CD4-positive, alpha-beta memory T cell (primary cell): ENCODE results near the gene UBE2E2. TPM values are rescaled to one million over a fixed set of nuclear protein-coding genes. Genes with fewer than 3 reads are reported as not detected.

Experiments
- CTCF ChIA-PET: fragments of 350-600 bp; sonication (Branson Sonifier 250); formaldehyde crosslinking; loops from one replicate; lab custom pipeline; 2021; ENCODE audit warnings: inconsistent platforms; ENCODE audit not compliant: partially characterized antibody; lab: Charles Lee
- POLR2A ChIA-PET: fragments of 350-600 bp; sonication (Branson Sonifier 250); formaldehyde crosslinking; loops from one replicate; lab custom pipeline; 2021; ENCODE audit not compliant: partially characterized antibody; lab: Charles Lee
- DNase-seq, 5 donors: peaks; one replicate each; pipeline versions ENCODE4 v3.0.0 to v3.0.0-alpha.2; 2020 to 2022; ENCODE audit warnings: mixed read lengths in 1 of 5
- H3K27ac ChIP-seq: one replicate; pipeline ENCODE4 v1.7.0; 2013; ENCODE audit warnings: low read depth, low read length
- H3K27me3 ChIP-seq: 2 replicates; pipeline ENCODE4 v1.7.0; 2013; ENCODE audit warnings: mild to moderate bottlenecking, low read length, moderate library complexity; ENCODE audit not compliant: insufficient read depth
- H3K36me3 ChIP-seq: 2 replicates; pipeline ENCODE4 v1.7.0; 2013; ENCODE audit warnings: mild to moderate bottlenecking, low read length, moderate library complexity; ENCODE audit not compliant: insufficient read depth
- H3K4me1 ChIP-seq: 2 replicates; pipeline ENCODE4 v1.7.0; 2013; ENCODE audit warnings: mild to moderate bottlenecking, low read length, moderate library complexity; ENCODE audit not compliant: insufficient read depth
- H3K4me3 ChIP-seq, 2 donors: one replicate each; pipeline ENCODE4 v1.7.0; 2013; ENCODE audit warnings: low read length in 2 of 2, mild to moderate bottlenecking in 1 of 2
- H3K9me3 ChIP-seq, 2 donors: one replicate each; pipeline ENCODE4 v1.7.0; 2013; ENCODE audit warnings: low read length in 2 of 2, control low read depth in 1 of 2; ENCODE audit not compliant: control insufficient read depth in 1 of 2
- H3K27ac Mint-ChIP-seq, 7 donors: one replicate each; pipeline ENCODE4 v1.8.0; 2020 to 2021; ENCODE audit warnings: mixed read lengths in 7 of 7, mild to moderate bottlenecking in 6 of 7, inconsistent platforms in 3 of 7, moderate library complexity in 3 of 7
- H3K27me3 Mint-ChIP-seq, 2 donors: one replicate each; pipeline ENCODE4 v1.8.0; 2020 to 2021; ENCODE audit warnings: mixed read lengths in 2 of 2
- H3K36me3 Mint-ChIP-seq, 2 donors: one replicate each; pipeline ENCODE4 v1.8.0; 2020 to 2021; ENCODE audit warnings: mixed read lengths in 2 of 2, inconsistent platforms in 1 of 2, mild to moderate bottlenecking in 1 of 2
- H3K4me1 Mint-ChIP-seq, 4 donors: one replicate each; pipeline ENCODE4 v1.8.0; 2020 to 2021; ENCODE audit warnings: mixed read lengths in 4 of 4, mild to moderate bottlenecking in 1 of 4
- H3K4me3 Mint-ChIP-seq, 8 donors: one replicate each; pipeline ENCODE4 v1.8.0; 2020 to 2021; ENCODE audit warnings: mixed read lengths in 8 of 8, mild to moderate bottlenecking in 7 of 8, moderate library complexity in 6 of 8, inconsistent platforms in 3 of 8
- H3K9me3 Mint-ChIP-seq, 8 donors: one replicate each; pipeline ENCODE4 v1.8.0; 2020 to 2021; ENCODE audit warnings: mixed read lengths in 8 of 8, mild to moderate bottlenecking in 5 of 8, inconsistent platforms in 3 of 8, moderate library complexity in 1 of 8
- intact Hi-C: fragments of 100-400 bp; cut with micrococcal nuclease; formaldehyde crosslinking; loops from one replicate; pipeline ENCODE4 v1.15.1; 2023
- polyA plus RNA-seq, 2 donors: library from polyadenylated mRNA; unstranded; fragments of 300-500 nt; fragmentation: Illumina TruSeq; gene quantifications; one replicate each; pipeline ENCODE4 v1.2.3, GENCODE V29; 2021
- total RNA-seq, 2 experiments: library from RNA; stranded (reverse); gene quantifications; one replicate each; pipeline ENCODE4 v1.2.3, GENCODE V29; 2021

UBE2E2 gene
- total and polyA plus RNA-seq, 4 experiments from 2014 or later: 1.3 to 4.7 (median 3.1) TPM

DNA sequence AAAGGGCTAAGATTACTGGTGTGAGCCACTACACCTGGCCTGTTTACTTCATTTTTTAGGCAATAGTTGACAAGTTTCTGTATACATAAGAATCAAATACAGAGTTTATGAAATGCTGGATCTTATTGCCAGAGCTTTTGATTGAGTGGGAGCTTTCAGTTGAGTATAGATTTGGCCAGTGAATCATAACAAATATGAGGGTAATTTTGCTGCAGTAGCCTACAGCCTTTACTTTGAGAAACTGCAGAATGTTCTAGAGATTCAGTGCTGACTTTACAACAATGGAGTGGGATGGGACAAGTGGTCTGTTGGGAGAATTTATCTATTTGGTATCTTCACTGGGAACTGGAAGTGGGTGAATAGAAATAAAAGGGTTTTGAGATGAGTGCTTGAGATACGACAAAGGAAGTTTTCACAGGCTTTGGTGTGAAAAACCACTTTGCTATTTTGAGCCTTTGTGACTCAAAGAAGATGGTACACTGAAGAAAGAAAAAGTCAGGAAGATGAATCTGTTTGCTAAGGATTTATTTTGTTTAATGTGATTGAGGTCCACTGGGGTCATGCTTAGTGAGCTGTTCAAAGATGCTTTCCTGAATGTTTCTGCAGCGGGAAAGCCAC, 227.8 kb downstream of the UBE2E2 start:
- peaks cover 0 to 4% (median 3%) of the 10 kb centered on the region in 4 donors for H3K4me1 Mint-ChIP-seq
- Histone ChIP-seq H3K9me3 (no peaks in the 10 kb centered on the region), H3K4me1 (no peaks in the 10 kb centered on the region), H3K36me3 (no peaks in the 10 kb centered on the region), H3K27me3 (no peaks in the 10 kb centered on the region), H3K27ac (no peak overlapping the region), H3K4me3 (no peak overlapping the region)
- intact Hi-C loops: no loop called here
- ChIA-PET POLR2A (no interaction called here), CTCF (interaction anchor here (0.6 to 0.7 kb wide), 3 partner anchors 8 to 246 kb away, joined by 3 read pairs; no protein-coding TSS in a partner anchor)
- H3K27ac Mint-ChIP-seq: peak overlapping the region in 1 of 7 donors; percentile 28
- H3K27me3 Mint-ChIP-seq: no peaks in the 10 kb centered on the region
- peaks cover 0 to 5% (median under 1%) of the 10 kb centered on the region in 8 donors for H3K9me3 Mint-ChIP-seq
- no peaks in the 10 kb centered on the region for H3K36me3 Mint-ChIP-seq
- no peak overlapping the region for H3K4me3 Mint-ChIP-seq
- no peak for DNase-seq

DNA sequence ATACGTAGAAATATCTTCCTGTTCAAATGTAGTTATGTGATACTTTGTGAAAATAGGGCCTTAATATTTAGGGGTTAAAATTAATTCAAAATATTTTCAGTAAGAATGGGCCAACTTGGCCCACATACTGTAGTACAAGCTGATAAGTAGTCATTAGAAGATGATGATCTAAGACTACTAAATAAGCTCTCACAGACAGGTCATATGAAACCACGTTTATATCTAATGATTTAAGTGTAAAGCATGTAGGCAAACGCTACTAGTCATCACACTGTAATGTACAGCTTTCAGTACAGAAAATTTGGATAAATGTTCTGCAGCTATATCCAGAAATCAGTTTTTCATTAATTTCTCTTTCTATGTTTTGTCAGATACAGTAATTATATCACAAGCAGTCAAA, 228.6 kb downstream of the UBE2E2 start:
- H3K27ac ChIP-seq: no peak overlapping the region
- ChIA-PET POLR2A (no interaction called here), CTCF (interaction anchor here (0.7 kb wide), 1 partner anchor 9 kb away, joined by 3 read pairs; no protein-coding TSS in a partner anchor)
- no peaks in the 10 kb centered on the region for H3K36me3 ChIP-seq
- no peak overlapping the region for H3K27ac Mint-ChIP-seq
- H3K27me3 Mint-ChIP-seq: no peaks in the 10 kb centered on the region
- peaks cover 0 to 4% (median 3%) of the 10 kb centered on the region in 4 donors for H3K4me1 Mint-ChIP-seq
- H3K4me1 ChIP-seq: no peaks in the 10 kb centered on the region
- no peaks in the 10 kb centered on the region for H3K27me3 ChIP-seq
- DNase-seq: no peak
- H3K36me3 Mint-ChIP-seq: no peaks in the 10 kb centered on the region
- no peak overlapping the region for H3K4me3 Mint-ChIP-seq
- intact Hi-C loops: no loop called here
- H3K4me3 ChIP-seq: no peak overlapping the region
- H3K9me3 ChIP-seq: no peaks in the 10 kb centered on the region
- peaks cover 0 to 5% (median 0%) of the 10 kb centered on the region in 8 donors for H3K9me3 Mint-ChIP-seq

- Mint-ChIP-seq H3K4me3 (no peak overlapping the region), H3K36me3 (no peaks in the 10 kb centered on the region), H3K27ac (no peak overlapping the region), H3K4me1 (peaks cover 2 to 11% (median 5%) of the 10 kb centered on the region in 4 donors), H3K27me3 (no peaks in the 10 kb centered on the region), H3K9me3 (peaks cover 0 to 2% (median 0%) of the 10 kb centered on the region in 8 donors)
- H3K4me3 ChIP-seq: no peak overlapping the region
- CTCF ChIA-PET: no interaction called here
- no peaks in the 10 kb centered on the region for H3K4me1 ChIP-seq
- intact Hi-C loops: no loop called here
- no peak overlapping the region for H3K27ac ChIP-seq
- DNase-seq: no peak
- POLR2A ChIA-PET: no interaction called here
- no peaks in the 10 kb centered on the region for H3K27me3 ChIP-seq
- no peaks in the 10 kb centered on the region for H3K9me3 ChIP-seq
- H3K36me3 ChIP-seq: no peaks in the 10 kb centered on the region
Measured at GRCh38 chr3:23435318-23435717, 232.2 kb downstream of the UBE2E2 start.

GRCh38 chr3:23435904-23436303, 232.8 kb downstream of the UBE2E2 start:
- intact Hi-C loops: no loop called here

GRCh38 chr3:23437484-23438145, 234.5 kb downstream of the UBE2E2 start:
- CTCF ChIA-PET: no interaction called here
- peak overlapping the region in 1 of 8 donors; percentile 23 for H3K4me3 Mint-ChIP-seq
- H3K4me1 Mint-ChIP-seq: peaks cover 3 to 13% (median 12%) of the 10 kb centered on the region in 4 donors
- no peak overlapping the region for H3K27ac Mint-ChIP-seq
- no peaks in the 10 kb centered on the region for H3K27me3 ChIP-seq
- H3K9me3 ChIP-seq: no peaks in the 10 kb centered on the region
- H3K36me3 Mint-ChIP-seq: no peaks in the 10 kb centered on the region
- H3K27ac ChIP-seq: no peak overlapping the region
- H3K9me3 Mint-ChIP-seq: peaks cover 0 to 2% (median 0%) of the 10 kb centered on the region in 8 donors
- H3K36me3 ChIP-seq: no peaks in the 10 kb centered on the region
- intact Hi-C loops: no loop called here
- DNase-seq: no peak
- no peaks in the 10 kb centered on the region for H3K27me3 Mint-ChIP-seq
- no peaks in the 10 kb centered on the region for H3K4me1 ChIP-seq
- POLR2A ChIA-PET: no interaction called here
- H3K4me3 ChIP-seq: no peak overlapping the region

More at GRCh38 chr3:23435904-23436303, 232.8 kb downstream of the UBE2E2 start:
- peaks cover 5 to 14% (median 8%) of the 10 kb centered on the region in 4 donors for H3K4me1 Mint-ChIP-seq
- ChIA-PET CTCF (no interaction called here), POLR2A (no interaction called here)
- H3K4me3 Mint-ChIP-seq: no peak overlapping the region
- H3K27ac Mint-ChIP-seq: no peak overlapping the region
- Histone ChIP-seq H3K9me3 (no peaks in the 10 kb centered on the region), H3K36me3 (no peaks in the 10 kb centered on the region), H3K4me1 (no peaks in the 10 kb centered on the region), H3K27me3 (no peaks in the 10 kb centered on the region), H3K27ac (no peak overlapping the region), H3K4me3 (no peak overlapping the region)
- DNase-seq: peak in 1 of 5 donors; percentile 22
- H3K9me3 Mint-ChIP-seq: peaks cover 0 to 2% (median 0%) of the 10 kb centered on the region in 8 donors
- H3K36me3 Mint-ChIP-seq: no peaks in the 10 kb centered on the region
- no peaks in the 10 kb centered on the region for H3K27me3 Mint-ChIP-seq

DNA sequence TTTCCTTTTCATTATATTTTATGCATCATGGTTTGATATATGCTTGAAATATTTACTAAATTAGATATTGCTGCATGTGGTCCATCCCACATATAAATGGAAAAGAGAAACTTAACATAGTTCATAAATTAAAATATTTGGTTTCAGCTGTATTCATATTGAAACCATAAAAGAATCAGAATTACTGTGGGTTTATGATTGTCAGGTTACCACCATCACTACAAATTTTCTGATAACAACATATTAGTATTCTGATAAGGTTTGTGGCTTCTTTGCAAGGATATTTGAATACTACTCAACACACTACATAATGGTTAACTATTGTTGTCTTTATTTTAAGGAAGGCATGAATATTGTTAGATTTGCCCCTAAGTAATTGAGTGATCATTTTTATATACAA, 235.5 kb downstream of the UBE2E2 start:
- no peak overlapping the region for H3K27ac ChIP-seq
- DNase-seq: no peak
- peaks cover 9 to 19% (median 18%) of the 10 kb centered on the region in 4 donors for H3K4me1 Mint-ChIP-seq
- intact Hi-C loops: no loop called here
- POLR2A ChIA-PET: no interaction called here
- H3K4me1 ChIP-seq: peaks cover 7% of the 10 kb centered on the region
- no peaks in the 10 kb centered on the region for H3K27me3 ChIP-seq
- H3K4me3 Mint-ChIP-seq: no peak overlapping the region
- H3K9me3 Mint-ChIP-seq: peaks cover 0 to 2% (median 0%) of the 10 kb centered on the region in 8 donors
- CTCF ChIA-PET: no interaction called here
- no peak overlapping the region for H3K4me3 ChIP-seq
- no peaks in the 10 kb centered on the region for H3K36me3 Mint-ChIP-seq
- no peaks in the 10 kb centered on the region for H3K27me3 Mint-ChIP-seq
- H3K9me3 ChIP-seq: no peaks in the 10 kb centered on the region
- H3K36me3 ChIP-seq: no peaks in the 10 kb centered on the region
- H3K27ac Mint-ChIP-seq: no peak overlapping the region

DNA sequence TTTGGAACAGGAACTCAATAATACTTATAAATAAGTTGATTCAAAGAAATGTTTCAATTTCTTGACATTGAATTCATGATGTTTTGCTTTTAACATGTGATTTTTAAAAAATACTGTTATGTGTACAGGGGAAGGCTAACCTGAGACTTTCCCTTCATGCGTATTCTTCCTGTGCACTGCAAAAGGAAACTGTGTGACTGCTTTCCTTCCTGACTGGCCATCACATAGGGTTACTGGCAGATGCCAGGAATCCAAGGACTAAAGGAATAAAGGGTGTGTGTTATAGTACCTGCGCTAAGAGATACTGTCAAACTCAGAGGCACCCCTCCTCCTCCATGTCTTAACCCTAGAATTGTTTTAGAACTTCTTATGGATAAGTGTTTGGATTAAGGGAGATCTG, 236.0 kb downstream of the UBE2E2 start:
- intact Hi-C loops: no loop called here
- Mint-ChIP-seq H3K4me3 (no peak overlapping the region), H3K36me3 (no peaks in the 10 kb centered on the region), H3K9me3 (peaks cover 0 to 2% (median 0%) of the 10 kb centered on the region in 8 donors), H3K4me1 (peaks cover 9 to 19% (median 18%) of the 10 kb centered on the region in 4 donors), H3K27me3 (no peaks in the 10 kb centered on the region), H3K27ac (no peak overlapping the region)
- H3K4me3 ChIP-seq: no peak overlapping the region
- H3K27ac ChIP-seq: no peak overlapping the region
- H3K4me1 ChIP-seq: peaks cover 7% of the 10 kb centered on the region
- POLR2A ChIA-PET: no interaction called here
- no peak for DNase-seq
- H3K36me3 ChIP-seq: no peaks in the 10 kb centered on the region
- CTCF ChIA-PET: no interaction called here
- H3K27me3 ChIP-seq: no peaks in the 10 kb centered on the region
- no peaks in the 10 kb centered on the region for H3K9me3 ChIP-seq
